Loucy (cell line): Measurements from ENCODE around the gene CEP152.

ENCODE experiments used
- H2AFZ ChIP-seq: fragments of 200-600 bp; sonication (generic); 2 replicates; pipeline ENCODE4 v1.6.0; 2016; ENCODE audit warnings: antibody characterized with exemption, mild to moderate bottlenecking, low read length, moderate library complexity
- H3F3A ChIP-seq: fragments of 200-600 bp; 2 replicates; pipeline ENCODE4 v1.6.0; 2016; ENCODE audit warnings: antibody characterized with exemption, low read depth, mild to moderate bottlenecking
- H3K27me3 ChIP-seq: fragments of 200-600 bp; sonication (generic); 2 replicates; pipeline ENCODE4 v1.6.1; 2014; ENCODE audit warnings: low read length, mild to moderate bottlenecking; ENCODE audit not compliant: insufficient read depth, poor library complexity, severe bottlenecking
- H3K36me3 ChIP-seq: fragments of 200-600 bp; sonication (generic); 2 replicates; pipeline ENCODE4 v1.6.1; 2016; ENCODE audit warnings: low read length; ENCODE audit not compliant: insufficient read depth
- H3K4me1 ChIP-seq: fragments of 200-600 bp; sonication (generic); 2 replicates; pipeline ENCODE4 v1.5.1; 2014; ENCODE audit warnings: low read length, mild to moderate bottlenecking; ENCODE audit not compliant: insufficient read depth, poor library complexity, severe bottlenecking
- H3K4me2 ChIP-seq: fragments of 200-600 bp; sonication (generic); 2 replicates; pipeline ENCODE4 v1.6.0; 2014; ENCODE audit warnings: antibody characterized with exemption, low read length, low read depth, mild to moderate bottlenecking; ENCODE audit not compliant: poor library complexity, severe bottlenecking
- H3K4me3 ChIP-seq: fragments of 200-600 bp; sonication (generic); 2 replicates; pipeline ENCODE4 v1.5.1; 2014; ENCODE audit warnings: low read length, mild to moderate bottlenecking, mixed read lengths; ENCODE audit not compliant: poor library complexity, severe bottlenecking
- H3K79me2 ChIP-seq: fragments of 200-600 bp; sonication (generic); 2 replicates; pipeline ENCODE4 v1.6.1; 2014; ENCODE audit warnings: low read length; ENCODE audit not compliant: insufficient read depth
- H3K9ac ChIP-seq: fragments of 200-600 bp; sonication (generic); 2 replicates; pipeline ENCODE4 v1.6.0; 2014; ENCODE audit warnings: mild to moderate bottlenecking, low read depth, low read length, moderate library complexity; ENCODE audit not compliant: poor library complexity, severe bottlenecking
- H3K9me2 ChIP-seq: fragments of 200-600 bp; sonication (generic); replicated peaks from 2 replicates; pipeline ENCODE4 v1.6.1; 2016; ENCODE audit warnings: low read depth, low read length, mixed read lengths
- H3K9me3 ChIP-seq: fragments of 200-600 bp; sonication (generic); 2 replicates; pipeline ENCODE4 v1.6.1; 2014; ENCODE audit warnings: mild to moderate bottlenecking, antibody characterized with exemption, low read length, low read depth; ENCODE audit not compliant: insufficient read depth
- H4K20me1 ChIP-seq: fragments of 200-600 bp; sonication (generic); 2 replicates; pipeline ENCODE4 v1.6.0; 2014; ENCODE audit warnings: antibody characterized with exemption, low read length, mild to moderate bottlenecking; ENCODE audit not compliant: insufficient read depth, poor library complexity, severe bottlenecking
- EZH2phosphoT487 ChIP-seq: fragments of 200-600 bp; IDR thresholded peaks from 2 replicates; pipeline ENCODE4 v1.6.1; 2018; ENCODE audit warnings: antibody characterized with exemption, mild to moderate bottlenecking, moderate library complexity, borderline replicate concordance
- TF ChIP-seq, protein P1 (sequence below): fragments of 200-600 bp; sonication (generic); conservative IDR thresholded peaks from 2 replicates; pipeline ENCODE4 v1.5.1; 2014; ENCODE audit warnings: mild to moderate bottlenecking, antibody characterized with exemption, low read length

The CEP152 gene

DNA sequence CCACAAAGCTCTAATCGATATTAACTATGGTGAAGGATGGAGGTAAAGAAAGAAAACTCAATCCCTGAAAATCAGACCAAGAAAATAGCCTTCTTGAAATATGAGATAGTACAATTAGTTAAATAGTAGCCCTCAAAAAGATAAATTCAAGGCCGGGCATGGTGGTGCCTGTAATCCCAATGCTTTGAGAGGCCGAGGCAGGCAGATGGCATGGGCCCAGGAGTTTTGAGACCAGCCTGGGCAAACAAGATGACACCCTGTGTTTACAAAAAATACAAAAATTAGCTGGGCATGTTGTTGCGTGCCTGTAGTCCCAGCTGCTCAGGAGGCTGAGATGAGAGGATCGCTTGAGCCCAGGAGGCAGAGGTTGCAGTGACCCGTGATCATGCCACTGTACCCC lies 31.6 kb upstream of the CEP152 start:
- Histone ChIP-seq H2AFZ (no peak overlapping the region), H4K20me1 (no peaks in the 10 kb centered on the region), H3K36me3 (no peaks in the 10 kb centered on the region), H3K4me1 (no peaks in the 10 kb centered on the region), H3K4me3 (no peak overlapping the region), H3F3A (no peaks in the 10 kb centered on the region), H3K9ac (no peak overlapping the region), H3K9me3 (no peaks in the 10 kb centered on the region), H3K9me2 (no peaks in the 10 kb centered on the region), H3K79me2 (no peaks in the 10 kb centered on the region), H3K4me2 (no peak overlapping the region), H3K27me3 (no peaks in the 10 kb centered on the region)
- no peak for TF ChIP-seq EZH2phosphoT487
- TF ChIP-seq, protein P1, sequence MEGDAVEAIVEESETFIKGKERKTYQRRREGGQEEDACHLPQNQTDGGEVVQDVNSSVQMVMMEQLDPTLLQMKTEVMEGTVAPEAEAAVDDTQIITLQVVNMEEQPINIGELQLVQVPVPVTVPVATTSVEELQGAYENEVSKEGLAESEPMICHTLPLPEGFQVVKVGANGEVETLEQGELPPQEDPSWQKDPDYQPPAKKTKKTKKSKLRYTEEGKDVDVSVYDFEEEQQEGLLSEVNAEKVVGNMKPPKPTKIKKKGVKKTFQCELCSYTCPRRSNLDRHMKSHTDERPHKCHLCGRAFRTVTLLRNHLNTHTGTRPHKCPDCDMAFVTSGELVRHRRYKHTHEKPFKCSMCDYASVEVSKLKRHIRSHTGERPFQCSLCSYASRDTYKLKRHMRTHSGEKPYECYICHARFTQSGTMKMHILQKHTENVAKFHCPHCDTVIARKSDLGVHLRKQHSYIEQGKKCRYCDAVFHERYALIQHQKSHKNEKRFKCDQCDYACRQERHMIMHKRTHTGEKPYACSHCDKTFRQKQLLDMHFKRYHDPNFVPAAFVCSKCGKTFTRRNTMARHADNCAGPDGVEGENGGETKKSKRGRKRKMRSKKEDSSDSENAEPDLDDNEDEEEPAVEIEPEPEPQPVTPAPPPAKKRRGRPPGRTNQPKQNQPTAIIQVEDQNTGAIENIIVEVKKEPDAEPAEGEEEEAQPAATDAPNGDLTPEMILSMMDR: no peak

DNA sequence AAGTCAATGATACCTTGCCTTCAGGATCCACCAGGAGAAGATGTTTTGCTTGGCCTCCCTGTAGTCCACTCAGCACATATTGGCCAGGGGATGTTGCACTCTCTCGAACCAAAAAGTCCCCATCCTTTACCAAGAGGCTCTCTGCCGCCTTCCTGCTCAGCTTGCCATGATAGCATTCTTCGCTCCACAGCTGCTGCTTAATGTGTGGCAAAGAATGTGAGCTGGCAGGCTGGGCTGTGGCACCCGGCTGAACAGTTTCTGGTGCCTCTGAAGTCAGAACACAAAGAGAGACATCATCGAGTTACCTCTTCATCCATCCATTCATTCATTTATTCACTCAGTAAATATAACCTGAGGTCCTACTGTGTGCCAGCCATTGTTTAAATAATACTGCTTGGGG lies 23.9 kb upstream of the CEP152 start:
- no peak overlapping the region for H3K4me3 ChIP-seq
- H4K20me1 ChIP-seq: no peaks in the 10 kb centered on the region
- H3F3A ChIP-seq: no peaks in the 10 kb centered on the region
- H3K27me3 ChIP-seq: no peaks in the 10 kb centered on the region
- no peak overlapping the region for H3K4me2 ChIP-seq
- H3K9ac ChIP-seq: no peak overlapping the region
- H3K9me2 ChIP-seq: no peaks in the 10 kb centered on the region
- H3K36me3 ChIP-seq: no peaks in the 10 kb centered on the region
- no peak overlapping the region for H2AFZ ChIP-seq
- no peaks in the 10 kb centered on the region for H3K4me1 ChIP-seq
- TF ChIP-seq, protein P1: no peak
- TF ChIP-seq EZH2phosphoT487: no peak
- no peaks in the 10 kb centered on the region for H3K79me2 ChIP-seq
- no peaks in the 10 kb centered on the region; the same call in 1 of the 2 replicates for H3K9me3 ChIP-seq

DNA sequence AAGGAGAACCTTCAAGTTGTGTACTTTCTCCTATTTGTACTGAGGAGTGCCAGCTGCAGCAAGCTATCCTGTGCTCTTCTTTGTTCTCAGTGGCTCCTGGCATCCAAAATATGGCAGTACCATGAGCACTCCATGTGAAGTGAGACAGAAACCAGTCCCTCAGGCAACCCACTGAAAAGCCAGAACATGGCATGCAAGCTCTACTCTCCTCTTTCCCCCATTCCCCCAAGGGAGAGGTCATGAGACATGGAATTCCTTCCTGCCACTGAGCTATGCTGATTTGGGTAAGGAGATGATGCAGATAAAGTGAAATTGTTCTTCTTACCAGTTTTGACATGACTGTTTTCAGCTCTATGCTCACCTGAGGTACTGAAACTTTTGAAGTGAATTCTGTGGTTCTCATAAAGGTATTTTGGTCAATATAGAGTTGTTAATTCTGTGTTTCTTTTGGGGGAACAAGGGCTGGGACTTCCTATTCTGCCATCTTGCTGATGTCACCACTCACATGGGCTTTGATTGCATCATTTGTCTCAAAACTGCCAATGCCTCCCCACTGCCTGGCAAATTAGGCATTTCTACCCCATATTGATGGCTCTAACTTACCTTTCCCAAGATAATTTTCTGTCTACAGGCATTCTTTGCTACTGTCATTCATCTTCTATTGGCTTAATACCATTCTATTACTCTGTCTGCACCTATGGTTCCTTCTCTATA lies 22.8 kb upstream of the CEP152 start:
- Histone ChIP-seq H3K4me3 (no peak overlapping the region), H2AFZ (no peak overlapping the region), H3K4me1 (no peaks in the 10 kb centered on the region), H4K20me1 (no peaks in the 10 kb centered on the region), H3K9me3 (no peaks in the 10 kb centered on the region; the same call in 1 of the 2 replicates), H3K9ac (no peak overlapping the region), H3K79me2 (no peaks in the 10 kb centered on the region), H3K27me3 (no peaks in the 10 kb centered on the region), H3K36me3 (no peaks in the 10 kb centered on the region), H3K4me2 (no peak overlapping the region), H3F3A (no peaks in the 10 kb centered on the region), H3K9me2 (no peaks in the 10 kb centered on the region)
- no peak for TF ChIP-seq EZH2phosphoT487
- TF ChIP-seq, protein P1: no peak
